SHP77 (cell line): ENCODE measurements around the gene SNX7.

Experiments
- DNase-seq, 2 experiments: peaks; one replicate each; lab custom pipeline; 2025; lab: John Stamatoyannopoulos, UW

The SNX7 gene

GRCh38 chr1:98769162-98769561 lies 107.6 kb downstream of the SNX7 start:
- no peak for DNase-seq

DNA sequence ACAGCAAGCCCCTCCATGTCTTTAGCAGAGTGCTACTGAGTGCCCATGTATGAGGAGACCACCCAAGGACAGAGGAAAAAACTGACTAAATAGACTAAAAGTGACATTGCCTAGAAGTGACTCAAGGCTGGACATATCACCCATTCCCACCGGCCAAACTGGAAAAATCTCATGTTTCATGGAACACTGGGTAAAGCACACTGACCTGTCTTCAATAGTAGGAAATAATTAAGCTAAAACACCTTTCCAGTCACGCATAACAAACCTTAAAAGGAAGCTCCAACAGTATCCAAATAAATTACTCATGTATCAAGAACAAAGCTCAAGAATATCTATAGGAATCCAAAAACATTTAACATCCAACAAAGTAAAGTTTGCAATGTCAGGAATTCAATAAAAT lies 120.4 kb downstream of the SNX7 start:
- DNase-seq: no peak

- DNase-seq: no peak
Observed at GRCh38 chr1:98783821-98784220, 122.3 kb downstream of the SNX7 start.

GRCh38 chr1:98791498-98791897 lies 130.0 kb downstream of the SNX7 start:
- no peak for DNase-seq

DNA sequence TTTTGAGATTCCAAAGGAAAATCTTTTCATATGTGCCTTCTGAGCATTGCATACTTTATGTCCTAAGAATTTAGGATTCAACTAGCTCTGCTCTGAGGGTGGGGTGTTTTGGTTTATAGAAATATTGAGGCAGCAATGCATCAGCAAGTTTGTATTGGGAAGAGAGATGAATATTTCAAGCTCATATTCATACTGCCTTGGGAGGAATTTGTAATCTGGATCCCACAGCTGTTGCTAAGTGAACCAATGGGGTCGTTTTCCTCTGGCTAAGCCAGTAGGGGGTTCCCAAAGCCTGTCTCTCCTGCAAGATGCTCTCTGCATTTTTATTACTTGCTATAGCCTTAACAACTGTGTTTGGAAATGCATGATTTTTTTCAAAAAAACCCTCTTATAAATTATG lies 130.6 kb downstream of the SNX7 start:
- no peak for DNase-seq

DNA sequence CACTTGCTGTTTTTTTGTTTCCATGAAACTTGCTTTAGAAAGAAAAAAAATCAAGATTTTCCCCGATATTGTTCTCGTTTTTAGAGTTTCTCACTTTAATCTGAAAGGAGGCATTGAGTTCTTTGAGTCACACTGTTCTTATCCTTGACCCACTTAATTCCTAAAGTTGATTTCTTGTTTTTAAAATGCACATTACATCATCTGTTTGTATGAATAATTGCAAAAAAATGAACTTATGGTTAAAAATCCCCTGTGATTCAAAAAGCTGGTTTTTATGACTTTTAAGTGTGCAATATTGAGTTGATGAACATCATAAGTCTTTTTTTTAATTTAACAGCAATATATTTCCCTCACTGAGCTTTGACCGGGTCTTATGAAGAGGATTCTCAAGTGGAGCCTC lies 131.6 kb downstream of the SNX7 start:
- no peak for DNase-seq

- DNase-seq: peak; percentile 30
Observed at GRCh38 chr1:98794196-98794886, 132.8 kb downstream of the SNX7 start.

DNA sequence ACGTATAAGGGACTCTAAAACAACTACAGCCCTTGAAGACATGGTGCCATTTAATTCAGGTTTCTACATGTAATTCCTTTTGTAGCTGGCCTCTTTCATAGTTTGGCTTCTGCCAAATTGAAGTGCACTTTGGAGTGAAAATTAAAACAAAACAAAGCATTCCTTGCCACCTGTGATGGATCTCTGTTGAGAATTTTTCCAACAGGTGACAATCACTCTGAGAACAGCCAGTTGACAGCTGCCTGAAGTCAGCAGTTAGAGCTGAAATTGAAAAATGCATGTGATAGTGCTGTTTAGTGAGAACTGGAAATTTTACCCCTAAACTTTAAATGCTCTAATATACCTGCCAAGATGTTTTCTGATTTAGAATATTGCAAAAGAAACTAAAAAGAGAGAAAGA lies 134.5 kb downstream of the SNX7 start:
- no peak for DNase-seq

- DNase-seq: no peak
Observed at GRCh38 chr1:98797506-98797905, 136.0 kb downstream of the SNX7 start.
